Measurements from ENCODE around the gene TAF4B.
"Not testable (repeated sequence)": the region's sequence is repeated elsewhere in the genome, so short reads cannot be mapped to it uniquely, and the experiment has no call there.

GRCh38 chr18:26303222-26303621 lies 77.0 kb downstream of the TAF4B start:
- TF ChIP-seq CTCF (IDR thresholded peaks at IDR 0.05 in 4 of 5, conservative IDR thresholded peaks at IDR 0.05 in 1 of 5); POLR2A (IDR thresholded peaks at IDR 0.05): not testable (repeated sequence)

All from gastrocnemius medialis (tissue), 4 donors.